BJ (cell line): ENCODE data around the gene URB2. TPM values are rescaled to one million over a fixed set of nuclear protein-coding genes. Genes with fewer than 3 reads are reported as not detected.
A peak's percentile ranks its signal among the peaks of the same experiment; 100 is the strongest.

Source experiments
- CTCF ChIA-PET: fragments of 350-600 bp; formaldehyde crosslinking; extraction: SDS; loops from one replicate; lab custom pipeline; 2021; ENCODE audit warnings: antibody characterized with exemption, inconsistent platforms; lab: Yijun Ruan, JAX
- POLR2A ChIA-PET: fragments of 300-600 bp; sonication (Branson Sonifier 250); formaldehyde crosslinking; extraction: SDS; loops from one replicate; lab custom pipeline; 2021; ENCODE audit warnings: antibody characterized with exemption; lab: Charles Lee
- DNase-seq: peaks from one replicate; pipeline ENCODE4 v3.0.0-alpha.2; 2011; ENCODE audit warnings: low read depth
- H3K27me3 ChIP-seq: 2 replicates; pipeline ENCODE4 v1.6.0; 2011; ENCODE audit warnings: low read length; ENCODE audit not compliant: control insufficient read depth, insufficient read depth
- H3K36me3 ChIP-seq: 2 replicates; pipeline ENCODE4 v1.5.1; 2011; ENCODE audit warnings: low read length; ENCODE audit not compliant: control insufficient read depth, insufficient read depth
- H3K4me3 ChIP-seq: 2 replicates; pipeline ENCODE4 v1.5.1; 2011; ENCODE audit warnings: low read depth, mild to moderate bottlenecking, control low read depth, low read length
- CTCF ChIP-seq: IDR thresholded peaks from 2 replicates; pipeline ENCODE4 v1.5.1; 2011; ENCODE audit warnings: low read depth, mild to moderate bottlenecking, control low read depth, inconsistent platforms, low read length, moderate library complexity; ENCODE audit not compliant: insufficient read depth
- polyA plus RNA-seq: library from polyadenylated mRNA; depleted of rRNA; stranded (reverse); fragments of >200 nt; gene quantifications from 2 replicates; pipeline ENCODE4 v1.2.3, GENCODE V29; 2011

URB2 gene
- polyA plus RNA-seq, 1 experiment: 5.2 TPM

DNA sequence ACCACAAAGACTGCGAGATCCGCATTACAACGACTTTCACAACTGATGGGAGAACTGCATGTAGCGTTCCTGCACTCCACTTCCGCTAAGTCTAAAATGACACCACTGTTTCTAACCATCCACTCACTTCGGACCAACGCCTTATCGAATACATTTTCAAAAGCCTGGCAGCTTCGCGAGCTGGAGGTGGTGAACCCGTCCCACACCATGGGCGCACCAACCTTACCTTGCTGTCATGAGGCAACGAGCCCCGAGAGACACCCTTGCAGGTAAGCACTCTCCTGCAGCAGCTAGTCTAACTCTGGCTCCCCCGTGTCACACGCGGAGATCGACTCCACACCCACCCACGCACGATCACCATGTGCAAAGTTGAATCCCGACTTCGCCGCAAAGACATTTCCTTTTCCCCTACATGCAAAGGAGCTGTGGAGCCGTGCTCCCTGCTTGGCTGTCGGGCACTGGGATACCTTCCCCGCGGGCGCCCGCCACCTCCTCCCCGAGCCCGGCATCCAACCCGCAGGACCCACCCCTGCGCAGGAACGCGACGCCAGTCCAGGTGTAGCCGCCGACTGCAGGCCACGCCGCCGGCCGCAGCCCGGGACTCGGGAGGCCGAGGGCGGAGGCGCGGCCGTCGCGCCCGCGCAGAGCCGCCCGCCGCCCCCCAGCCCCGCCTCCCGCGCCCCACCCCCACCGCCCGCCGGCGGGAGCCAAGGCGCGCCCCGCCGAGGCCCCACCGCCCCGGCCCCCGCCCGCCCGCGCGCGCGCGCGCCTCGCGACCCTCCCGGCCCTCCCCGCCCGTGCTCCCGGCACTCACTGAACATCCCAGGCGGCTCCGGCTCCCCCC, 754 bp upstream of the URB2 start:
- peak overlapping the region; percentile 79 for H3K4me3 ChIP-seq
- no peak for TF ChIP-seq CTCF
- ChIA-PET CTCF (no interaction called here), POLR2A (no interaction called here)
- H3K27me3 ChIP-seq: no peaks in the 10 kb centered on the region
- H3K36me3 ChIP-seq: no peaks in the 10 kb centered on the region
- DNase-seq: no peak

DNA sequence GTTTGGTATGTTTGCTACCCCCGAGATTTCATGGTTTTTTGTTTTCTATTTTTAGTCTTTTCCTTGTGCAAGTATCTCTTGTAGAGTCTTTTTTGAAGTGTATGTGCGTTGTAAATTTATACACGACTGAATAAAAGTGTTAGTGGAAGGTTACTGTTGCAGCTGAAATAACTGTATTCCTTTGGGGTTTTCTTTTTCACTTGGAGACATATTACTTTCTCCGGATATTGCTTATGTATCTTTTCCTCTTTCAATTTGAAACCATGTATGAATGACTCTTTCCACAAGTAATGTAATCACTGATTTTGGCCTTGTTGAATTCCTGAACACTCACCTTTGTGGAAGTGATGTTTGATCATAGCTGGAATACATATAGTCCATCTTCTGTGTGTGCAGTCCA, 956 bp downstream of the URB2 start:
- ChIA-PET CTCF (interaction anchor here (1.0 to 1.2 kb wide), 2 partner anchors 65 to 68 kb away, joined by 3 read pairs; no protein-coding TSS in a partner anchor), POLR2A (no interaction called here)
- TF ChIP-seq CTCF: no peak
- no peaks in the 10 kb centered on the region for H3K36me3 ChIP-seq
- no peak for DNase-seq
- peak overlapping the region; percentile 79 for H3K4me3 ChIP-seq
- no peaks in the 10 kb centered on the region for H3K27me3 ChIP-seq

GRCh38 chr1:229629261-229629660, 3.2 kb downstream of the URB2 start:
- H3K27me3 ChIP-seq: no peaks in the 10 kb centered on the region
- no peaks in the 10 kb centered on the region for H3K36me3 ChIP-seq
- CTCF ChIA-PET: interaction anchor here (1.0 to 4.1 kb wide), 2 partner anchors 10 to 71 kb away, joined by 5 to 14 read pairs; partner anchors contain the start of gene ABCB10
- H3K4me3 ChIP-seq: no peak overlapping the region
- TF ChIP-seq CTCF: no peak
- DNase-seq: no peak
- POLR2A ChIA-PET: no interaction called here

GRCh38 chr1:229631148-229631547, 5.1 kb downstream of the URB2 start:
- ChIA-PET POLR2A (no interaction called here), CTCF (interaction anchor here (0.6 to 4.1 kb wide), 2 partner anchors 73 to 635 kb away, joined by 4 to 14 read pairs; partner anchors contain the start of gene ABCB10)
- Histone ChIP-seq H3K4me3 (no peak overlapping the region), H3K27me3 (no peaks in the 10 kb centered on the region), H3K36me3 (peaks cover 12% of the 10 kb centered on the region)
- DNase-seq: no peak
- TF ChIP-seq CTCF: no peak

- DNase-seq: no peak
- ChIA-PET CTCF (no interaction called here), POLR2A (no interaction called here)
- no peak for TF ChIP-seq CTCF
- Histone ChIP-seq H3K36me3 (peaks cover 20% of the 10 kb centered on the region), H3K4me3 (no peak overlapping the region), H3K27me3 (no peaks in the 10 kb centered on the region)
Measured at GRCh38 chr1:229631966-229632365, 5.9 kb downstream of the URB2 start.
